HepG2 (cell line): ENCODE data around the gene ENO3. TPM values are rescaled to one million over a fixed set of nuclear protein-coding genes. Genes with fewer than 3 reads are reported as not detected.

Source experiments
- BRD4 ChIP-seq: sonication (generic); formaldehyde crosslinking; IDR thresholded peaks from 2 replicates; pipeline ENCODE4 v1.4.0; 2020; ENCODE audit warnings: missing genetic modification reagents
- ERF ChIP-seq: IDR thresholded peaks from 2 replicates; pipeline ENCODE4 v1.6.1; 2018; ENCODE audit warnings: missing biosample characterization, missing genetic modification reagents
- GLI4 ChIP-seq: sonication (generic); formaldehyde crosslinking; IDR thresholded peaks from 2 replicates; pipeline ENCODE4 v1.5.1; 2020; ENCODE audit warnings: missing genetic modification reagents, mild to moderate bottlenecking, moderate library complexity, borderline replicate concordance
- HDAC2 ChIP-seq: sonication (generic); formaldehyde crosslinking; IDR thresholded peaks from 2 replicates; pipeline ENCODE4 v1.4.0; 2020; ENCODE audit warnings: missing genetic modification reagents
- HOXA7 ChIP-seq: sonication (generic); formaldehyde crosslinking; IDR thresholded peaks from 2 replicates; pipeline ENCODE4 v1.8.1; 2022; ENCODE audit warnings: mild to moderate bottlenecking, missing genetic modification reagents, moderate library complexity
- KAT8 ChIP-seq: IDR thresholded peaks from 2 replicates; pipeline ENCODE4 v1.6.1; 2016; ENCODE audit warnings: missing genetic modification reagents, missing compliant biosample characterization
- MATR3 ChIP-seq: sonication (generic); formaldehyde crosslinking; IDR thresholded peaks from 2 replicates; pipeline ENCODE4 v1.4.0; 2020; ENCODE audit warnings: missing genetic modification reagents
- NCOR1 ChIP-seq: fragments of 200-600 bp; sonication (generic); IDR thresholded peaks from 2 replicates; pipeline ENCODE4 v1.7.0; 2017; ENCODE audit warnings: antibody characterized with exemption, low read length, borderline replicate concordance
- POLR2G ChIP-seq: fragments of 200-400 bp; formaldehyde crosslinking; IDR thresholded peaks from 2 replicates; pipeline ENCODE4 v1.6.1; 2018; ENCODE audit warnings: mild to moderate bottlenecking, low read depth, low read length, moderate library complexity
- RBM22 ChIP-seq: fragments of 200-400 bp; formaldehyde crosslinking; optimal IDR thresholded peaks from 2 replicates; pipeline ENCODE3; 2017; ENCODE audit warnings: mild to moderate bottlenecking, low read length, moderate library complexity
- REL ChIP-seq: sonication (generic); formaldehyde crosslinking; conservative IDR thresholded peaks from 2 replicates; pipeline ENCODE4 v1.8.0; 2022; ENCODE audit warnings: mild to moderate bottlenecking, missing genetic modification reagents, moderate library complexity
- RXRB ChIP-seq: IDR thresholded peaks from 2 replicates; pipeline ENCODE4 v1.6.1; 2016; ENCODE audit warnings: borderline replicate concordance, missing genetic modification reagents, missing compliant biosample characterization
- SIN3A ChIP-seq: IDR thresholded peaks from 2 replicates; pipeline ENCODE4 v1.6.1; 2011; ENCODE audit warnings: low read depth, mild to moderate bottlenecking, control low read depth, low read length, borderline replicate concordance
- ZMYM2 ChIP-seq: sonication (generic); formaldehyde crosslinking; IDR thresholded peaks from 2 replicates; pipeline ENCODE4 v1.8.0; 2022; ENCODE audit warnings: mild to moderate bottlenecking, missing genetic modification reagents
- ZNF253 ChIP-seq: sonication (generic); formaldehyde crosslinking; IDR thresholded peaks from 2 replicates; pipeline ENCODE4 v1.8.0; 2022; ENCODE audit warnings: mild to moderate bottlenecking, missing genetic modification reagents, borderline replicate concordance
- ZNF354B ChIP-seq: sonication (generic); formaldehyde crosslinking; IDR thresholded peaks from 2 replicates; pipeline ENCODE4 v1.8.0; 2022; ENCODE audit warnings: mild to moderate bottlenecking, missing genetic modification reagents
- ZNF746 ChIP-seq: sonication (generic); formaldehyde crosslinking; IDR thresholded peaks from 2 replicates; pipeline ENCODE4 v1.8.0; 2022; ENCODE audit warnings: mild to moderate bottlenecking, missing genetic modification reagents
- polyA plus RNA-seq, 8 experiments: library from polyadenylated mRNA; depleted of rRNA in 3 of 8; stranded (reverse) in 7 of 8; unstranded in 1 of 8; fragments of >200 nt; fragmentation: Illumina TruSeq in 4 of 8; extraction: Trizol in 4 of 8; gene quantifications; 2 replicates each; pipeline versions ENCODE4 v1.2.1 to v1.2.3, GENCODE V29; 2011 to 2016; ENCODE audit warnings: low read depth in 4 of 8, missing spikeins in 1 of 8, mixed read lengths in 1 of 8; ENCODE audit not compliant: insufficient read depth in 1 of 8
- total RNA-seq, 5 experiments: library from RNA; depleted of rRNA; stranded (reverse); fragments of >200 nt; fragmentation: Illumina TruSeq; extraction: Trizol; gene quantifications; 2 replicates each; pipeline ENCODE4 v1.2.3, GENCODE V29; 2016; ENCODE audit warnings: low read depth in 1 of 5
- TF ChIP-seq, protein P1 (sequence below): sonication (generic); formaldehyde crosslinking; IDR thresholded peaks from 2 replicates; pipeline ENCODE4 v1.5.0; 2020; ENCODE audit warnings: mild to moderate bottlenecking, missing genetic modification reagents, borderline replicate concordance
- TF ChIP-seq, protein P2 (sequence below): sonication (generic); formaldehyde crosslinking; IDR thresholded peaks from 2 replicates; pipeline ENCODE4 v1.4.0; 2020; ENCODE audit warnings: mild to moderate bottlenecking, missing genetic modification reagents
- TF ChIP-seq, protein P3 (sequence below): sonication (generic); formaldehyde crosslinking; IDR thresholded peaks from 2 replicates; pipeline ENCODE4 v1.8.0; 2022; ENCODE audit warnings: missing genetic modification reagents, mild to moderate bottlenecking, inconsistent platforms, borderline replicate concordance
- TF ChIP-seq, protein P4 (sequence below): sonication (generic); formaldehyde crosslinking; conservative IDR thresholded peaks from 2 replicates; pipeline ENCODE4 v1.8.0; 2022; ENCODE audit warnings: mild to moderate bottlenecking, moderate library complexity, missing genetic modification reagents

ENO3 gene
- total and polyA plus RNA-seq, 2 of the 13 experiments (the other 11 are each of a cell fraction or from before 2014, with no cell fraction given): 59.8 to 69.8 TPM

DNA sequence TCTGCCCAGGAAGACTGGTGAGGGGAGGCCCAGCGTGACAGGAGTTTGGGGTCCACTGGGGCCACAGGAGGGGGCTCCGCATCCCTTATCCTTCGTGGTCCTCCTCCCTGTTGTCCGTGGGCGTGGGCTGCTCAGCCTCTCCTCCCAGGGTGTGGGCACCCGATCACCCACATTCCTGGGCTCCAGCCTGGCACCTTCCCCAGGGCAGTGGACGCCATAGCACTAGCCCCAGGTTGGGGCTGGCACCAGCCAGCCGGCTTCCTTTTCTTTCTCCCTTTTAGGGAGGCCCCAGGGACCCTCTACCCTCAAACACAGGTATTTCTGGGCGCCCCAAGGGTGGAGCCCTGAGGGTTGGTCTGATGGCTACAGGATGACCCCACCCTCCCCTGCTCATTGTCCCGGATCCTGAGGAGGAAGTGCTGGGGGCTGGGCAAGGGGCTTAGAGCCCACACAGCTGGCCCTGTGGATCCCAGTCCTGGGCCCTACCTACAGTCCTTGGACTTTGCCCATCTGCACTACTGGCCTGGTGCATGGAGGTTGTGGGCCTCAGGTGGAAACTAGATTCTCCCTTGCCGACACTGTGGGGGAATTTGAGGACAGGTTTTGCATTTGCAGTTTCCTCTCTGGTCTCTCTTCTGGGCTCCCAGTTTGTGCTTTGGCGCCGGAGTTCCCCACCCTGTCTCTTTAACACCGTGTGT is 48.0 kb downstream of the ENO3 start (continued):
- TF ChIP-seq GLI4 (CRISPR knock-in tag) (0 out of 2 replicates have a peak, but pooled peaks have one; percentile 38), HOXA7 (CRISPR knock-in tag) (no peak), RXRB (CRISPR knock-in tag) (peak; percentile 94), HDAC2 (CRISPR knock-in tag) (peak; percentile 73), ZNF354B (CRISPR knock-in tag) (0 out of 2 replicates have a peak, but pooled peaks have one; percentile 65), ZNF253 (CRISPR knock-in tag) (0 out of 2 replicates have a peak, but pooled peaks have one; percentile 29), RBM22 (no peak), MATR3 (CRISPR knock-in tag) (no peak), KAT8 (CRISPR knock-in tag) (peak; percentile 81), POLR2G (peak; percentile 62), SIN3A (0 out of 2 replicates have a peak, but pooled peaks have one; percentile 43), NCOR1 (peak; percentile 81), BRD4 (CRISPR knock-in tag) (no peak), ZMYM2 (CRISPR knock-in tag) (no peak), ERF (CRISPR knock-in tag) (0 out of 2 replicates have a peak, but pooled peaks have one; percentile 54), REL (0 out of 2 replicates have a peak, but pooled peaks have one; percentile 49), ZNF746 (CRISPR knock-in tag) (no peak; the same call in none of the 2 replicates)
- TF ChIP-seq, protein P1, sequence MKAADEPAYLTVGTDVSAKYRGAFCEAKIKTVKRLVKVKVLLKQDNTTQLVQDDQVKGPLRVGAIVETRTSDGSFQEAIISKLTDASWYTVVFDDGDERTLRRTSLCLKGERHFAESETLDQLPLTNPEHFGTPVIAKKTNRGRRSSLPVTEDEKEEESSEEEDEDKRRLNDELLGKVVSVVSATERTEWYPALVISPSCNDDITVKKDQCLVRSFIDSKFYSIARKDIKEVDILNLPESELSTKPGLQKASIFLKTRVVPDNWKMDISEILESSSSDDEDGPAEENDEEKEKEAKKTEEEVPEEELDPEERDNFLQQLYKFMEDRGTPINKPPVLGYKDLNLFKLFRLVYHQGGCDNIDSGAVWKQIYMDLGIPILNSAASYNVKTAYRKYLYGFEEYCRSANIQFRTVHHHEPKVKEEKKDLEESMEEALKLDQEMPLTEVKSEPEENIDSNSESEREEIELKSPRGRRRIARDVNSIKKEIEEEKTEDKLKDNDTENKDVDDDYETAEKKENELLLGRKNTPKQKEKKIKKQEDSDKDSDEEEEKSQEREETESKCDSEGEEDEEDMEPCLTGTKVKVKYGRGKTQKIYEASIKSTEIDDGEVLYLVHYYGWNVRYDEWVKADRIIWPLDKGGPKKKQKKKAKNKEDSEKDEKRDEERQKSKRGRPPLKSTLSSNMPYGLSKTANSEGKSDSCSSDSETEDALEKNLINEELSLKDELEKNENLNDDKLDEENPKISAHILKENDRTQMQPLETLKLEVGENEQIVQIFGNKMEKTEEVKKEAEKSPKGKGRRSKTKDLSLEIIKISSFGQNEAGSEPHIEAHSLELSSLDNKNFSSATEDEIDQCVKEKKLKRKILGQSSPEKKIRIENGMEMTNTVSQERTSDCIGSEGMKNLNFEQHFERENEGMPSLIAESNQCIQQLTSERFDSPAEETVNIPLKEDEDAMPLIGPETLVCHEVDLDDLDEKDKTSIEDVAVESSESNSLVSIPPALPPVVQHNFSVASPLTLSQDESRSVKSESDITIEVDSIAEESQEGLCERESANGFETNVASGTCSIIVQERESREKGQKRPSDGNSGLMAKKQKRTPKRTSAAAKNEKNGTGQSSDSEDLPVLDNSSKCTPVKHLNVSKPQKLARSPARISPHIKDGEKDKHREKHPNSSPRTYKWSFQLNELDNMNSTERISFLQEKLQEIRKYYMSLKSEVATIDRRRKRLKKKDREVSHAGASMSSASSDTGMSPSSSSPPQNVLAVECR (CRISPR knock-in tag): peak; percentile 82
- TF ChIP-seq, protein P2, sequence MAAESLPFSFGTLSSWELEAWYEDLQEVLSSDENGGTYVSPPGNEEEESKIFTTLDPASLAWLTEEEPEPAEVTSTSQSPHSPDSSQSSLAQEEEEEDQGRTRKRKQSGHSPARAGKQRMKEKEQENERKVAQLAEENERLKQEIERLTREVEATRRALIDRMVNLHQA (CRISPR knock-in tag): no peak
- TF ChIP-seq, protein P3, sequence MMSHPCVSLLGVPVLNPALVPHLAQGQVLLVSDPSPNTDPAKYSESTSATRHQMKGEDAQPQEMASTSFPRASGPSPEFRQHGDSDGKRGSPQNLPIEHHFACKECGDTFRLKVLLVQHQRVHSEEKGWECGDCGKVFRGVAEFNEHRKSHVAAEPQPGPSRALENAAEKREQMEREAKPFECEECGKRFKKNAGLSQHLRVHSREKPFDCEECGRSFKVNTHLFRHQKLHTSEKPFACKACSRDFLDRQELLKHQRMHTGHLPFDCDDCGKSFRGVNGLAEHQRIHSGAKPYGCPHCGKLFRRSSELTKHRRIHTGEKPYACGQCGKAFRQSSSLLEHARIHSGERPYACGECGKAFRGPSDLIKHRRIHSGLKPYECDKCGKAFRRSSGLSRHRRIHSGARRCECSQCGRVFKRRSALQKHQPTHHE: no peak
- TF ChIP-seq, protein P4, sequence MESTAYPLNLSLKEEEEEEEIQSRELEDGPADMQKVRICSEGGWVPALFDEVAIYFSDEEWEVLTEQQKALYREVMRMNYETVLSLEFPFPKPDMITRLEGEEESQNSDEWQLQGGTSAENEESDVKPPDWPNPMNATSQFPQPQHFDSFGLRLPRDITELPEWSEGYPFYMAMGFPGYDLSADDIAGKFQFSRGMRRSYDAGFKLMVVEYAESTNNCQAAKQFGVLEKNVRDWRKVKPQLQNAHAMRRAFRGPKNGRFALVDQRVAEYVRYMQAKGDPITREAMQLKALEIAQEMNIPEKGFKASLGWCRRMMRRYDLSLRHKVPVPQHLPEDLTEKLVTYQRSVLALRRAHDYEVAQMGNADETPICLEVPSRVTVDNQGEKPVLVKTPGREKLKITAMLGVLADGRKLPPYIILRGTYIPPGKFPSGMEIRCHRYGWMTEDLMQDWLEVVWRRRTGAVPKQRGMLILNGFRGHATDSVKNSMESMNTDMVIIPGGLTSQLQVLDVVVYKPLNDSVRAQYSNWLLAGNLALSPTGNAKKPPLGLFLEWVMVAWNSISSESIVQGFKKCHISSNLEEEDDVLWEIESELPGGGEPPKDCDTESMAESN (CRISPR knock-in tag): 0 out of 2 replicates have a peak, but pooled peaks have one; percentile 43
